Measurements from ENCODE around the gene UBTD1.
"Not testable (repeated sequence)": the region's sequence is repeated elsewhere in the genome, so short reads cannot be mapped to it uniquely, and the experiment has no call there.

Gene UBTD1

DNA sequence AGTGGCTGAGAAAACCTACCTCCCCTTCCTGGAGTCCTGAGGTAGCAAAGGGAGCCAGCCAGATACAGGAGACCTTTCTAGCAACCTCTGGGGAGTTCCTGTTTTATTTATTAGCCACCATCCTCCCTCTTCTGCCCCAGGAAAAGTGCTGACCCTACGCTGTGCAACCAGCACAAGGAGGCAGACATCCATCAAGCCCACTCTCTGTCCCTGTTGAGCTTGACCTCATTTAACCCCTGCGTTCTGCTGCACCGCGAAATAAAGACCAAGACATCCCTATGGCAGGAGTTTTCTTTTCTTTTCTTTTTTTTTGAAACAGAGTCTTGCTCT, 48.5 kb downstream of the UBTD1 start:
- TF ChIP-seq ZFX (IDR thresholded peaks at IDR 0.05; ENCODE audit: borderline replicate concordance) (no peak), CTCF (IDR thresholded peaks at IDR 0.05) (no peak)
- no peak overlapping the region for H3K27ac ChIP-seq

- no peak for TF ChIP-seq ZFX (IDR thresholded peaks at IDR 0.05; ENCODE audit: borderline replicate concordance)
- H3K27ac ChIP-seq, result no peak overlapping the region
These were observed 49.2 kb downstream of the UBTD1 start for GRCh38 chr10:97547962-97548361.

DNA sequence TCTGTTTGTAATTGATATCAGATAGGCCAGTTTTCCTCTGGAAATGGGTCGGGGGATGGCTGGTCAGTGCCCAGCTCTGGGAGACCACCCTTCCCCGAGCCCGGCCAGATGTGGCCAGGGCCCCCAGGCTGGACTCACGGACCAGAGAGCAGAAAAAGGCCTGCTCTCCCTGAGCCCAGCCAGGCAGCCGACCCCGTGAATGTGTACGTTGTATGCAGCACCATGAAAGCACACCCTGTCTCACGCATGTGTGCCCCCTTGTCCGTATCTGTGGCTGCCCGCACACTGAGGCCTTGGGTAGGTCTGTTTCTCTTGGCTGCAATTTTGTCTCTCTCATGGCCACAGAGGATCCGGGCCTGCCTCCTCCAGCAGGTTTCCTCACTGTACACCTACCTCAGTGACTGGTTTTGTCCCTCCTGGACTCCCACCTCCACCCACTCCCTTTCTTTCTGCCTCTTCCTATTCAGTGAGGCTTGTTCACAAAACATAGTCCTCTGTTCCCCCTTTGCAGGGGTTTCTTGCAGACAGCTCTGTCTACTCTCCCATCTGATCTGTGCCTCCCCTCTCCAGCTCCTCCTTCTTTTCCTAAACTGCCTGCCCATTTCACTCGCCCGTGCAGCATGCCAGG, 50.2 kb downstream of the UBTD1 start:
- TF ChIP-seq CTCF (IDR thresholded peaks at IDR 0.05) (no peak), ZFX (IDR thresholded peaks at IDR 0.05; ENCODE audit: borderline replicate concordance) (no peak)
- H3K27ac ChIP-seq, result no peak overlapping the region

DNA sequence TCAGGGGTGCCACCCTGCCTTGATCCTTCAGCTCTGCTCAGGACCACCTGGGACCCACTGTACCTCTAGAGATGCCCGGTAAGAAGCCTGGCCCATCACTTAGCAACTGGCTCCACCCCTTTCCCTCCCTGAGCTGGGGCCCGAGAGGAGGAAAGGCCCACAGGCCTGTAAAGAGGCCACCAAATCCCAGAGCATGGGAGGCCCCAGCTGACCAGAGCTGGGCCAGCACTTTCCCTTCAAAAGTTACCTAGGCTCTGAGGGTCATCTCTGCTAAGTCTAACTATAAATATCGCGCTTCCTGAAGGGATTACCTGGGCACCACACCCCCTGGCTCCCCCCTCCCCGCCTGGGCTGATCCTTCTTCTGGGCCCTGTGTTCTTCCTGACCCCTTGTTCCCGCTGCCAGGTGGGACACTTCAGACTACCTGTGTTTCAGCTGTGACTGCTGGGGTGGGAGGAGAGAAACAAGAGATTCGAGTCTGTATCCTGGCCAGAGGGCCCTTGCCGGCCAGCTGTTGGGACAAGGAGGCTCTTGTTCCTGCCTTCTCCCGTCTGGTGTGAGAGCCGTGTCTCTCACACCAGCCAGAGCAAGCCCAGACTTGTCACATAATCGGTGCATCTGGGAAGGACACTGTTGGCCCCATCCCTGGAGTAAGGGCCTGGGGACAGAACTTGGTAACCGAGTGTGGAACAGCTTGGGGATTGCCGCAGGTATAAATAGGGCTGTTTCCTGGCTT, 51.0 kb downstream of the UBTD1 start:
- no peak overlapping the region for H3K27ac ChIP-seq
- TF ChIP-seq ZFX (IDR thresholded peaks at IDR 0.05; ENCODE audit: borderline replicate concordance) (no peak), CTCF (IDR thresholded peaks at IDR 0.05) (no peak)

- H3K27ac ChIP-seq, result no peak overlapping the region
- TF ChIP-seq CTCF (IDR thresholded peaks at IDR 0.05) (no peak), ZFX (IDR thresholded peaks at IDR 0.05; ENCODE audit: borderline replicate concordance) (no peak)
These were observed 51.8 kb downstream of the UBTD1 start for GRCh38 chr10:97550336-97551149.

- no peak overlapping the region for H3K27ac ChIP-seq
- TF ChIP-seq CTCF (IDR thresholded peaks at IDR 0.05) (no peak), ZFX (IDR thresholded peaks at IDR 0.05; ENCODE audit: borderline replicate concordance) (no peak)
These were observed 52.5 kb downstream of the UBTD1 start for GRCh38 chr10:97551271-97551670.

GRCh38 chr10:97553575-97554031, 54.9 kb downstream of the UBTD1 start:
- no peak overlapping the region for H3K27ac ChIP-seq

DNA sequence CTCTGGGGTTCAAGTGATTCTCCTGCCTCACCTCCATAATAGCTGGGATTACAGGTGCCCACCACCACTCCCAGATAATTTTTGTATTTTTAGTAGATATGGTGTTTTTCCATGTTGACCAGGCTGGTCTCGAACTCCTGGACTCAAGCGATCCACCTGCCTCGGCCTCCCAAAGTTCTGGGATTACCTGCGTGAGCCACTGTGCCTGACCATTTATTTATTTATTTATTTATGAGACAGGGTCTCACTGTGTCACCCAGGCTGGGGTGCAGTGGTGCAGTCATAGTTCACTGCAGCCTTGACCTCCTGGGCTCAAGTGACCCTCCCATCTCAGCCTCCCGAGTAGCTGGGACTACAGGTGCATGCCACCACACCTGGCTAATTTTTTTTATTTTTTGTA, 55.6 kb downstream of the UBTD1 start:
- not testable (repeated sequence) for H3K27ac ChIP-seq

More at GRCh38 chr10:97553575-97554031, 54.9 kb downstream of the UBTD1 start:
- peak; percentile 96 for TF ChIP-seq CTCF (IDR thresholded peaks at IDR 0.05)
- TF ChIP-seq ZFX (IDR thresholded peaks at IDR 0.05; ENCODE audit: borderline replicate concordance), result no peak

DNA sequence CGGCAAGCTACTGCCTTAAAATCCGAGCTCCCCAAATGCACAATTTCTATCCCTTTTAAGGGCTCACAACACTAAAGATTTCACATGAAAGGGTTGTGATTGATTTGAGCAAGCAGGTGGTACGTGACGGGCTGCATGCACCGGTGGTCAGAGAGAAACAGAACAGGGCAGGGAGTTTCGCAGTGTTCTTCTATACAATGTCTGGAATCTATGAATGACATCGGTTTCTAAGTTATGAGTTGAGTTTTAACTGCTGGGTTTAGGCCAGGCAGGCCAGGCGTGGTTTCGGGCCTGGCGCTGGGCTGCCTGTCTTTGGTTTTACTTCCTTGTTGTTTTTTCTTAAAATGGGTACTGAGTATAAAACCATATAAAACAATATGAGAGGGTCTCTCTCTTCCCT, 56.8 kb downstream of the UBTD1 start:
- not testable (repeated sequence) for H3K27ac ChIP-seq

DNA sequence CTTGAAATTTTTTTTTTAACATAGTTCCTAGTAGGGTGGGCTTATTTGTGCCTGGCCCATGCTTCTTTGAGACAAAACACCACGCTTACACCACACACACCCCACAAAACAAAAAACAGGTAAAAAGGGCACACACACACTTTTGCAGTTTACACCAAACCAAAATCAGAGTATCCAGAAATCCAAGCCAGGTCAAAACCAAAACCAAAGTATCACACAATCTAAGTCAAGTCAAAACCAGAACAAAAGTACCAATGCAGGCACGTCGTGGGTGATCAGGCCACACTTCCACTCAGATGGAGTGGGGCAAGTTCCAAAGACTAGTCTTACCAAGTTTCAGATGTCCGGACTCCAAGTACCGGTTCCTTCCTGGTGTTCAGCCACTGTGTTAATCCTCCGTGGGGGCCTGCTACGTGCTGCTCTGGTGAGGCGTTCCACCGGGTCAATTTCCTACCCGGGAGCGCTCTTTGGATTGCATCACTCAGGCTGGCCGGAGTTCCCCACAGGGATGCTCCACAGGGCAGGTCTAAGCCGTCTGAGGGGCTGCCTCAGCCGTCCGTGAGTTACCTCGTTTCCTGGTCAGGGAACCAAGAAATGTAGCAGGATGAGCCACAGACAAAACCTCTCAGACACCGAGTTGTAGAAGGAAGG, 62.1 kb downstream of the UBTD1 start:
- not testable (repeated sequence) for H3K27ac ChIP-seq

DNA sequence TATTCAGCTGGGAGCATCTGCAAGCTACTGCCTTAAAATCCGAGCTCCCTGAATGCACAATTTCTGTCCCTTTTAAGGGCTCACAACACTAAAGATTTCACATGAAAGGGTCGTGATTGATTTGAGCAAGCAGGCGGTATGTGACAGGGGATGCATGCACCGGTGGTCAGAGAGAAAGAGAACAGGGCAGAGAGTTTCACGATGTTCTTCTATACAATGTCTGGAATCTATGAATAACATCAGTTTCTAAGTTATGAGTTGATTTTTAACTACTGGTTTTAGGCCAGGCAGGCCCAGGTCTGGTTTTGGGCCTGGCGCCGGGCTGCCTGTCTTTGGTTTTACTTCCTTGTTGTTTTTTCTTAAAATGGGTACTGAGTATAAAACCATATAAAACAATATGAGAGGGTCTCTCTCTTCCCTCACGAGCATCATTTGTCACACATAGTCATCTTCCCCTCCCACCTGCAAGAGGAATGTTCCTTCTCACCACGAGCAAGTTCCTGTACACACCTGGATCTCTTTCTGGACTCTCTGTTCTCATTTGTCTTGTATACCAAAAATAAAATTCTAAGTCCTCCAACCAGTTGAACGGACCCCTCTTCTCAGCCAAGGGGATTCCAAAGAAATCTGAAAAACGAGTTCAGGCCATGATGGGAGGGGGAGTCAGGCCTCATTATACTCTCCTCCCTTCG, 62.8 kb downstream of the UBTD1 start:
- not testable (repeated sequence) for H3K27ac ChIP-seq

All from 22Rv1 (cell line).